ENCODE results near the gene TTC34. TPM values are rescaled to one million over a fixed set of nuclear protein-coding genes. Genes with fewer than 3 reads are reported as not detected.
A peak's percentile ranks its signal among the peaks of the same experiment; 100 is the strongest.

Gene TTC34
- total RNA-seq, 1 experiment from 2014 or later: 0.61 TPM

GRCh38 chr1:2586154-2587070, 215.1 kb downstream of the TTC34 start, which contains the start of gene PRXL2B (continued):
- TF ChIP-seq TEAD1 (CRISPR knock-in tag; IDR thresholded peaks at IDR 0.05): 0 out of 2 replicates have a peak, but pooled peaks have one; percentile 38
- no peak for TF ChIP-seq ATF6 (CRISPR knock-in tag; IDR thresholded peaks at IDR 0.05)
- peak; percentile 65 for TF ChIP-seq ETV6 (CRISPR knock-in tag; IDR thresholded peaks at IDR 0.05)
- no peak for TF ChIP-seq HMGXB4 (CRISPR knock-in tag; IDR thresholded peaks at IDR 0.05)
- no peak for TF ChIP-seq ZNF396 (CRISPR knock-in tag; IDR thresholded peaks at IDR 0.05; ENCODE audit: borderline replicate concordance)
- TF ChIP-seq USF2 (CRISPR knock-in tag; IDR thresholded peaks at IDR 0.05): no peak
- peak; percentile 97 for TF ChIP-seq ZNF121 (CRISPR knock-in tag; IDR thresholded peaks at IDR 0.05)
- TF ChIP-seq KAT7 (CRISPR knock-in tag; IDR thresholded peaks at IDR 0.05; ENCODE audit: borderline replicate concordance): no peak
- peak; percentile 54; the same call in 1 of the 2 replicates for TF ChIP-seq FOXK1 (CRISPR knock-in tag; IDR thresholded peaks at IDR 0.05)
- TF ChIP-seq ZNF423 (CRISPR knock-in tag; IDR thresholded peaks at IDR 0.05): peak; percentile 72
- no peak for TF ChIP-seq MLX (CRISPR knock-in tag; IDR thresholded peaks at IDR 0.05)
- no peak for TF ChIP-seq GABPB1 (CRISPR knock-in tag; IDR thresholded peaks at IDR 0.05)
- no peak for TF ChIP-seq ARID4B (CRISPR knock-in tag; IDR thresholded peaks at IDR 0.05; ENCODE audit: borderline replicate concordance)
- no peak for TF ChIP-seq NR1H2 (CRISPR knock-in tag; IDR thresholded peaks at IDR 0.05)
- TF ChIP-seq E2F1 (CRISPR knock-in tag; IDR thresholded peaks at IDR 0.05): no peak
- no peak for TF ChIP-seq NR3C1 (CRISPR knock-in tag; conservative IDR thresholded peaks at IDR 0.05; ENCODE audit: low read depth)
- TF ChIP-seq CREM (CRISPR knock-in tag; IDR thresholded peaks at IDR 0.05): no peak
- no peak for TF ChIP-seq CREB1 (CRISPR knock-in tag; IDR thresholded peaks at IDR 0.05)
- TF ChIP-seq ERG (CRISPR knock-in tag; IDR thresholded peaks at IDR 0.05): no peak
- TF ChIP-seq AR (CRISPR knock-in tag; IDR thresholded peaks at IDR 0.05): no peak
- no peak for TF ChIP-seq ZNF138 (CRISPR knock-in tag; conservative IDR thresholded peaks at IDR 0.05)
